GM19463 (cell line): ENCODE measurements around the gene RPE65.
"Not testable (repeated sequence)": the region's sequence is repeated elsewhere in the genome, so short reads cannot be mapped to it uniquely, and the experiment has no call there.

Experiments used
- ATAC-seq: cut with Tn5 transposase; IDR thresholded peaks from one replicate; pipeline ENCODE4 v1.9.1; 2021; ENCODE audit warnings: mild to moderate bottlenecking, moderate library complexity; ENCODE audit not compliant: unreplicated experiment

The RPE65 gene

DNA sequence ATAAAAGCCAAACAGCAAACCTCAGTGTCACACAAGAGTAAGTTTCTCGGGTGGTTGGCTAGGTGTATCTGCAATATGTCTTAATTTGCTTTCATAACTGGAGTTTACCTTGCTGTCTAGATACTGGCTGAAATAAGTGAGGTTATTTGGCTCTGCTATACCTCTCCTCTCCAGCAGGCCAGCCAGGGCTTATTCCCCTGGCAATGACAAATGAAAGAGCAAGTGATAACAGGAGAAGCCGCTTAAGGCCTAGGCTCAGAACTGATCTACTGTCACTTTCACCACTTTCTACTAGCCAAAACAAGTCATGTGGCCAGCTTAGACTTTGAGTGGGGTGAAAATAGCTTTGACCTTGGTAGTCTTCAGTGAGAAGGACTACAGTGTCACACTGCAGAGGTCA is 4.8 kb upstream of the RPE65 start:
- ATAC-seq, result peak; percentile 48

DNA sequence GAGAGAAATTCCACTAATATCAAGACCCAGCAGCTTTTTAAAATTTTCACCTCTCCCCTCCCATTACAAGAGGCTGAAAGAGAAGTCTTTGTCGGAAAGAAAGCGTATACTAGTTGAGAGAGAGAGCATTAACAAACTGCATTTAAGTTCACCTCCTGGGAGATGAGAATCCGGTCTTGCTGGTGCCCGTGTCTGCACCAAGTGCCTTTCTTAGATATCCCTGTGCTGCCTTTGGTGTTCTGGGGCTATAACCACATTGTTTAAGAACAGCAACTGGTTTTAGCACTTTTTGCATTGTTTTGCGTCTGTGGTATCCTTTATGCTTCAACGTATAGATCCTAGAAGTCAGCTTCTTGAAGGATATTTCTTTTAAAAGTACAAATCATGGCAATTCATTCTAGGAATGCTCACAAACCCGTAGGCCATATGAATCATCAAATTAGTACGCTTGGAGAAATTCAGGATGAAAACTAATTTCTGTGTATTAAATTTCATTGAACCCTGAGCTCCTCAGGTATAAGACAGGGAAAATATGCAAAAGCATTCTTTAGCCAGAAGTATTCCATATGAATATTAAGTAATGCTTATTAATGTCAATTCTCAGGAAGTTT is 3.4 kb upstream of the RPE65 start:
- no peak for ATAC-seq

DNA sequence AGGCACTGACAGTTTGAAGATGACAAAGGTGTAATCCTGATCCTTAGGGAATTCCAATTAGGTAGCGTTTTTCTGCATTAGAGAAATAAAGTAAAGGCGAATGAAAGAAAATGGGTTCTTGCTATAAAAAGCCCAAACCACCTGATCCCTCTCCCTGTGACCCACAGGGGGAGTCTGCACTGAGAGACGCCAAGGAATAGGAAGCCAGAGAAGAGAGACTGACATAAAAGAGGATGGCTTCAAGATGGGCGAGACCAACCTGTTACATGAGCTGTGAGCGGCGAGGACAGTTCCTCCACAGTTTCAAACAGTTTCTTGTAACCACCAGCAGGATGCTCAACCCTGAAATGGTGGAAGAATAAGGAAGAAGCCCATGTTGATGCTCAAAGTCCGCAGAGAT is 1.4 kb downstream of the RPE65 start:
- ATAC-seq, result no peak

DNA sequence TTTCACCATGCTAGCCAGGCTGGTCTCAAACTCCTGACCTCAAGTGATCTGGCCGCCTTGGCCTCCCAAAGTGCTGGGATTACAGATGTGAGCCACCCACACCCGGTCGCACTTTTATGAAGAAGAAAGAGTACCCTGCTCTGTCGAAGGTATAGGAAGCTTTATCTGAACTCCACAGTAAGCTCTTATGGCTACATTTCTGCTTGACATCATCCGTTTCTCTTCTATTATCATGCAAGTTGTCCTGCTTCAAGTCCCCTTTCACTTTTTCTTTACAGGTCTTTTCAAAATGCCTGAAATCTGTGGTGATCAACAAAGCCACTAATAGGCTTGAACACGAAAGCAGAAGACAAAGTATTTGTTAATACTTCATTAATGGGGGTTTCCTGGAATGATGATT is 4.0 kb downstream of the RPE65 start:
- ATAC-seq, result no peak

DNA sequence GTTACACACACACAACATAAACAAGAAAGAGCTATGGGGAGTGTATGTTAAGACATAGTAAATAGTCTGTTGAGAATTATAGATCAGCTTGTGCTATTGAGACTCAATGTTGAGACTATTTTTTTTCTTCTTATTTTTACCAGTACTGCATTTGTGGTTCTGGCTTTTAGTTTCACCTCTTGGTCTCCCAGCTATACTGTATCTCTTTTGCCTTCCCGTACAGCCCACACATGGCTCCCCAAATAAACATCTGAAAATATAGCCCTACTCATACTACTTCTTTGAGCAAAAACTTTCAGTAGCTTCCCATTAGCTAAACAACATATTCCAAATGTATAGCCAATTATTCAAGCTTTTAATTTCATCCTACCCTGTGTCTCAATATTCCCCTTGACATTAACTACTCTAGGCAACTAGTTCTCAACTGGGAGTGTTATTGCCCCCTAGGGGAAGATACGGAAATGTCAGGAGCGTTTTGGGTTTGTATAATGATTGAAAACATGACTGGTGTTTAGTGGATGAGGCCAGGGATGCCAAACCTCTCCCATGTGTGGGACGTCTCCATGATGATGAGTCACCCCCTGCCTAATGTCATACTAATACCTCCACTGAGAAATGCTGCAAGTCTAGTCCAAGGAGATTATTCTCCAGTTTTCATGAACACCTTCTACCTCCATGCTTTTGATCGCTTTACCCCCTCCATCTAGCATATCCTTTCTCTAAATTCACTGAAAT is 6.8 kb downstream of the RPE65 start:
- ATAC-seq, result peak; percentile 92

DNA sequence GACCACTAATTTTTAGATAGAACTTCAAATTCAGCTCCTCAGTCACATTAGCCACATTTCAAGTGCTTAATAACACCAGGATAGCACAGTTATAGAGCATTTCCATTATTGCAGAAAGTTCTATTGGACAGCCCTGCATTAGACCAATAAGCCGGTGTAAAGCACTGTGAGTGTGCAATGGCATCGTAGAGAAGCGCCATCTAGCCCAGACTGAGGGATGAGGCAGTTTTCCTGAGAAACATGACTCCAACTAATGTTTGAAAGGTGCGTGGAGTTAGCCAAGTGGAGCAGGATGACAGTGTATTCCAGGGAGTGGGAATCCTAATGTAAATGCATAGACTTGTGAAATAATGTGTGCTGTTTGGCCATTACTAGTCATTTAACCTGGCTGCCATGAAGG is 7.7 kb downstream of the RPE65 start:
- no peak for ATAC-seq

DNA sequence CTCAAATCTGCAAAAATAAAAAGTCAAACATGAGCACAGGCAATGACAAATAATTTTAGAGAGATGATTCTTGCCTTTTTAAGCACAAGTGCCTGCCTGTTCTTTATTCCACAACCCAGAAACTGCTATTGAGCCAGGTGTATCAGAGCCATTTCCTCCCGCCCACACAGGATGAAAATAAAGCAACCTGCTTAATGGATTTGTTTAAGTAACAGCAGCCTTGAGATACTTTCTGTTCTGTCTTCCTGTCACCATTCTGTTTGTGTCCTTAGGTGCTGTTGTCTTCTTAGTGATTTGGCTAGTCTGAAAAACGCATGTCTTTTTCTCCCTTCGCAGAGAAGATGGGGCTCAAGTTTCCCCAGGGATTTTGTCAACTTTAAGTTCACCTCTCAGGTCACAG is 11.4 kb downstream of the RPE65 start:
- no peak for ATAC-seq

DNA sequence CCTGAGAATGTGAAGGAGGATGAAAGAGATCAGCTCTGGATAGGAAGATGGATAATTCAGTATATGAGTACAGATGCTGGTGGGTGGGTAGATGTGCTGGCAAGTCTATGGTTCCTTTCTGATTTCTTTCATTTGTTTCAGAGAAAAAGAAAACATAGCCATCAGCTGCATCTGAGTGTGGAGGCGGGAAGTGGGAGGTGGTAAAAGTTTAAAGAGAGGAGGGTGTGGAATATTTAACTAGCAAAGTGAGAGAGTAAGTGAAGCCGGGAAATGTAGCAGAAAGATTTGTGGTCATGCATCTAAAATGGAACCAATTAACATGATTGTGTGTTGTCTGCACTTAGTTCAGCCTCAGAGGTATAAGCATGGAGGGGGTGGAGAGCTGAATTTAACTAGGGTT is 16.4 kb downstream of the RPE65 start:
- no peak for ATAC-seq

DNA sequence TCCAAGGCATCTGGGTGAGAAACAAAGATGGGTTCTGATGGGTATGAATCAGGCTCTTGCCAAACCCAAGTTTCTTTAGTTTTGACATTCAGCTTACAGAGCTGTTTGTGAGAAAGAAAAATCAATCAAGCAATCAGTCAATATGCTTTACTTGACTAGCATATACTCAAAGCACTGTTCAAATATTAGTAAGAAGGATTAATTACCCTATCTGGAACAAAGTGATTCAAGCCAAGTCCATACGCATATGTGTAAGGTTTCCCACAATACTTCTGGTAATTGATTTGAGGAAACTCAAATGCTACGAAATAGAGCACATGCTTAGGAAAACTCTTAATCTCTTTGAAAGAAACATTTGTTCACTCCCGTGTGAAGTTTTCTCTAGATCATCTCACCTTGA is 18.7 kb downstream of the RPE65 start:
- no peak for ATAC-seq

DNA sequence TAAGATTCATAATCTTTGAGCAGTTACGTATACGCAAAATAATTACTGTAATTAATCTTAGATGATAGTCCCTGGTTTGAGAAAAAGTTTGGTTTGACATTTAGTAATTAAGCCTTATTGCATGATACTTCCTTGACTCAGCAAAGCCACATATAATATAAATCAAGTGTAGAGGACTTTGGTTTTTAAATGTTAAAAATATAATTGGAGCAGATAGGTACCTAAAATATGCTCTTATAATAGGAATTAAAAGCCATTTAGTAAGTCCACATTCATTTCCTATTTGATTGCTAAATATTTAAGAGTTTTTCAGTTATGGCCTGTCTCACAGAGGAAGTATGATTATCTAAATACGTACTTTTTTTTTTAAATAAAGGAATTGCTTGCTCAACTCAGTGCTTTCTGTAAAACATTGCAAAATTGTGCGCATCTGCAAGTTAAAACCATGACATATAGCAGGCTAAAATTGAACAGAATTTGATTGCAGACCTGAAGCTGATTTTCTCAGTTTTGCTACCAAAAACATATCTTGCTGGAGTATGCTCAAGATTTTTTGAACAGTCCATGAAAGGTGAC is 20.4 kb downstream of the RPE65 start:
- ATAC-seq, result no peak

DNA sequence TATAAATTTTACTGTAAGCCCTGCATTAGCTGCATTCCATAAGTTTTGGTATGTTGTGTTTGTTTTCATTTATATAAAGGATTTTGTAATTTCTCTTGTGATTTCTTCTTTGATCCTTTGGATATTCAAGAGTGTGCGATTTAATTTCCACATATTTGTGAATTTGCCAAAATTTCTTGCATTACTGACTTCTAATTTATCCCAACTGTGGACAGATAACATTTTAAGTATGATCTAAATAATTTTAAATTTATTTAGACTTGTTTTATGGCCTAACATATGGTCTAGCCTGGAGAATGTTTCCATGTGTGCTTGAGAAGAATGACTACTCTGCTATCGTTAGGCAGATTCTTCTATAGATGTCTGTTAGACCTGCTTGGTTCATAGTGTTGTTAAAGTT is 23.2 kb downstream of the RPE65 start:
- no peak for ATAC-seq

DNA sequence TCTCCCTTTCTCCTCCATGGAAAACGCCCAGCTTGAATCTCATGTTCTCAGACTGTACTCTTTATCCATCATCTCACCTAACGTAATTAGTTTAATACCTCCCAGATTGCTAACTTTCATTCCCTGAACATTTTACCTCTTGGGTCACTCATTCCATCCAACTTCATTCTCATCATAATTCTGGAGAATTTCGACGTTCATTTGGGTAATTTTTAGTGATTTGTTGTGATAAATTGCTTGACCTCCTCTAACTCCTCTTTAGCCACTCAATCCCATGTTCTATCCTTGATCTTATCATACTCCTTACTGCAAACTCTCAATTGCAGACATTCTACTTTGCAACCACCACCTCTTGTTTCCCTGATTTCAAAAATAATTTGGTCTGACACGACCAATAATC is 28.4 kb downstream of the RPE65 start:
- no peak for ATAC-seq

DNA sequence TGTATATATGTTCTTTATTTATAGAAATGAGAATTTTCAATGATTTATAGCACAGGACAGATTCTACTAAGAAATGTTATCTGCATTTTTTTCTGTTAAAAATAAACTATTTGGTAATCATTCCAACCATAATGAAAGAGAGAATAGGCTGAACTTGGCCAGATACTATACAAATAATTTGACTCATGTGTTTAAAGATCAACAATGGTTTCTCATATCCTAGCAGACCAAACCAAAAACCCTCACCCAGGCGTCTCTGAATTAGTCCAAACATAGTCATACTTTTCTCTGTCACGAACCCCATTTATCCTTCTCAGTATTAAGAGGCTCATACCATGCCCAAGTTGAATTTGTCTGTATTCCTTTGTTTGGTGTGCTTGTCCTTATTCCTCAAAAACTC is 40.3 kb downstream of the RPE65 start:
- no peak for ATAC-seq

DNA sequence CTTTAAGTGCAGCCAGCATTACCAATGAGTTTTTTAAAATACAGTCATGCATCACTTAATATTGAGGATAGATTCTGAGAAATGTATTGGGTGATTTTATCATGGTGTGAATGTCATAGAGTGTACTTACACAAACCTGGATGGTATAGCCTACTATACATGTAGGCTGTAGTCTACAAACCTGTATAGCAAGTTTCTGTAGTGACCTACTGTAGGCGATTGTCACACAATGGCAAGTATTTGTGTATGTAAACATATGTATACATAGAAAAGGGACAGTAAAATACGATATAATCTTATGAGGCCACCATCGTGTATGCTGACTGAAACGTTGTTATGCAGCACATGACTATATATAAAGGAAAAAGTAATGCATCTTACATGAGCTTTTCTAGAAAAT is 48.2 kb downstream of the RPE65 start:
- ATAC-seq, result no peak

DNA sequence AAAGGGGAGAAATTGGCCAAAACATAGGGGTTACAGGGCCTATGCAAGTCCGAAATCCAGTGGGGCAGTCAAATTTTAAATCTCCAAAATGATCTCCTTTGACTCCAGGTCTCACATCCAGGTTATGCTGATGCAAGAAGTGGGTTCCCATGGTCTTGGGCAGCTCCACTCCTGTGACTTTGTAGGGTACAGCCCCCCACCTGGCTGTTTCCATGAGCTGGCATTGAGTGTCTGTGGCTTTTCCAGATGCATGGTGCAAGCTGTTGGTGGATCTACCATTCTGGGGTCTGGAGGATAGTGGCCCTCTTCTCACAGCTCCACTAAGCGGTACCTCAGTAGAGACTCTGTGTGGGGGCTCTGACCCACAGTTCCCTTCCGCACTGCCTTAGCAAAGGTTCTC is 54.2 kb downstream of the RPE65 start:
- not testable (repeated sequence) for ATAC-seq

DNA sequence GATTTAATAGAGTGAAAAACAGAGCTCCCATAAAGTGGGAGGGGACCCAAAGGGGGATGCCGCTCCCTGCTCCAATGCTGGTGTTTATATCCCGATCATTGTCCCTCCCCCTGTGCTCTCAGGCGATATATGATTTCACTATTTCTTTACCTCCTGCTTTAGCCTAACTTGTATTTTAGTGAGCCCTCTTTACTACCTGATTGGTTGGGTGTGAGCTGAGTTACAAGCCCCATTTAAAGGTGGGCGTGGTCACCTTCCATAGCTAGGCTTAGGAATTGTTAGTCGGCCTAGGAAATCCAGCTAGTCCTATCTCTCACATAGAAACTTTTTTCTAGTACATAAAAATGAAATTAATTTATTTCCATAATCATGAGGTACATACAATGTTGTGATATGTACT is 57.3 kb downstream of the RPE65 start:
- ATAC-seq, result not testable (repeated sequence)

DNA sequence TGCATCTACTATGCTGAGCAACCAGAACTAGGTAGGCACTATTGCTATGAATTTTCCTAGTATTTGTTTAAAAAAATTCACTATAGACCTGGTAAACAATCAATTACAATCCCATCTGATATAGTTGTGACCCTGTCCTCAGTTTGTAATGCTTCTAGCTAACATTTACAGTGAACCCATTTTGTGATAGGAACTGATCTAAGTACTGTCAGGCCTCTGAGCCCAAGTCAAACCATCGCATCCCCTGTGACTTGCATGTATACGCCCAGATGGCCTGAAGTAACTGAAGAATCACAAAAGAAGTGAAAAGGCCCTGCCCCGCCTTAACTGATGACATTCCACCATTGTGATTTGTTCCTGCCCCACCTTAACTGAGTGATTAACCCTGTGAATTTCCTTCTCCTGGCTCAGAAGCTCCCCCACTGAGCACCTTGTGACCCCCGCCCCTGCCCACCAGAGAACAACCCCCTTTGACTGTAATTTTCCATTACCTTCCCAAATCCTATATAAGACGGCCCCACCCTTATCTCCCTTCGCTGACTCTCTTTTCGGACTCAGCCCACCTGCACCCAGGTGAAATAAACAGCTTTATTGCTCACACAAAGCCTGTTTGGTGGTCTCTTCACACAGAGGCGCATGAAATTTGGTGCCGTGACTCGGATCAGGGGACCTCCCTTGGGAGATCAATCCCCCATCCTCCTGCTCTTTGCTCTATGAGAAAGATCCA is 63.8 kb downstream of the RPE65 start:
- ATAC-seq, result not testable (repeated sequence)

DNA sequence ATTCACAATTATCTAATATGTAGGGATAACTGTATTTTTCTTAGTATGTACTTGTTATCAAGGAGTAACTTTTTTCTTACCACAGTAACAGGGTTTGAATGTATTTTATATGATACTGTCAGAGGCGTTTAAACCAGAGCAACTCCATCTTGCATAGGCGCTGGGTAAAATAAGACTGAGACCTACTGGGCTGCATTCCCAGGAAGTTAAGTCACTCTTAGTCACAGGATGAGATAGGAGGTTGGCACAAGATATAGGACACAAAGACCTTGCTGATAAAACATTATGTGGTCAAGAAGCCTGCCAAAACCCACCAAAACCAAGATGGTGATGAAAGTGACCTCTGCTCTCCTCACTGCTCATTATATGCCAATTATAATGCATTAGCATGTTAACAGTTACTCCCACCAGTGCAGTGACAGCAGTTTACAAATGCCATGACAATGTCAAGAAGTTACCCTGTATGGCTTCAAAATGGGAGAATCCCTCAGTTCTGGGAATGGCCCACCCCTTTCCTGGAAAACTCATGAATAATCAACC is 64.8 kb downstream of the RPE65 start:
- no peak for ATAC-seq

DNA sequence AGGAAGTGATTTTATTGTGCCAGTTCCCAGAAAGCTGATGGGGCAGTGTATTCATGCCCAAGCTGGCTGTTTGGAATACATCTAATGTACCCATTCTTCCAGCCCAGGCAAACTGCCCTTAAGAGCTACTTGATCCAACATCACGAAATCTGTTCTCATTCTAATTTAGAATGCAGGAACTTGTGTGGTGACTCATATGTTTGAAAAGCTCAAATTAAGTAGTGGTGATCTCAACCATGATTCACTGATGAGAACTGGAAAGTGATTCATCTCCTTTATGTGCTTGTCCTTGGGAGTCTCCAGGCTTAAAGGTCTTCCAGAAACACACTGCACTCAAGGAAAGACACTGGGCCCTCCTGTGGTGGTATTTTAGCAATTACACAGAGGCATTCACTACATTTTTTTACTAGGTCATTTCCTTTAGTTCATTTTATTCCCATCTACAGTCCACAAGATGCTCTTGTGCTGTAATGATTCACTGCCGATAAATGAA is 65.4 kb downstream of the RPE65 start:
- no peak for ATAC-seq

DNA sequence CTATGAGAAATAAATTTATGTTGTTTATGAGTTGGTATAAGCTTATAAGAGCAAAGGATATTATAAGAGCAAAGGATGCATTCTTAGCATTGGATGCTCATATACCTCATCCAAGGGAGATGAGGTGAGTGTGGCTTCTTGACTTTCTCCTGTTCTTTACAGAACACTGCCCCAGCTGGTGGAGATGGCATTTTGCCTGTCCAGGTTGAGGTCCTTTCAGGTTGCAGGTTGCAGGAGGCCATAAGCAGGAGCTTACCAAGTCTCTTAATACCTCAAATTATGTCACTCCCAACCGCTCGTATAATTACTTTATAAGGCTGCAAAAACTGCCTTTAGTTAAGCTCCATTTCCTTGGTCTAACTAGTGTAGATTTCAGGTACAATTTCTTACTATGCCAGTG is 66.7 kb downstream of the RPE65 start:
- no peak for ATAC-seq

DNA sequence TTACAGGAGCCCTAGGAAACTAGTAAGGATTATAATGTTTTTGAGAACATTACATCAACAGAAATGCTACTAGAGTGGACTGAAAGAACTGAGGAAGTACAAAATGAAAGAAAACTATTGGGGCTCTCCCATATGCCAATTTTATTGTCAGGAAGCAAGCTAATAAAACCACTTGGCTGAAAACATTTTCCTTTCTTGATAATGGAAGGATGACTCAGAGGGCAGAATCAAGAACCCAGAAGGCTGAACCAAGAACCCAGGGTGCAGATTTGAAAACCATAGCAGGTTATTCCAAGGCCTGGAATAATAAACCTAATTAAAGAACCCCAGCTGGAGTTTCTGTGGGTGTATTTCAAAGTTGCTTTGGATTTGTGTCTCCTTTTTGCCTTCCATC is 70.7 kb downstream of the RPE65 start:
- no peak for ATAC-seq
